T-cell (primary cell): ENCODE data around the gene MBOAT7. TPM values are rescaled to one million over a fixed set of nuclear protein-coding genes. Genes with fewer than 3 reads are reported as not detected.

ENCODE experiments used
- ATAC-seq, 4 experiments: fragments of 200-7000 bp in 3 of 4; fragments of 150-1000 bp in 1 of 4; cut with Tn5 transposase; replicated peaks in 1 of 4; 1 replicate in 3 of 4; 2 replicates in 1 of 4; pipeline ENCODE4 v1.10.0; 2021; ENCODE audit warnings: moderate library complexity in 3 of 4, mild to moderate bottlenecking in 2 of 4, moderate number of reproducible peaks in 1 of 4
- CTCF ChIA-PET, 2 donors: fragments of 300-600 bp; sonication (Branson Sonifier 250); formaldehyde crosslinking; loops; one replicate each; lab custom pipeline; 2022; ENCODE audit warnings: antibody characterized with exemption in 2 of 2; lab: Charles Lee
- POLR2A ChIA-PET, 2 donors: fragments of 300-600 bp; sonication (Branson Sonifier 250); formaldehyde crosslinking; loops; one replicate each; lab custom pipeline; 2022; ENCODE audit warnings: antibody characterized with exemption in 2 of 2; lab: Charles Lee
- DNase-seq, 35 experiments: peaks; one replicate each; pipeline versions ENCODE4 v3.0.0 to v3.0.0-alpha.2; 2013 to 2023
- H3K27ac ChIP-seq: one replicate; pipeline ENCODE4 v1.5.1; 2013; ENCODE audit warnings: low read length
- H3K27me3 ChIP-seq, 2 experiments: replicated peaks in 1 of 2; 1 replicate in 1 of 2; 2 replicates in 1 of 2; pipeline versions ENCODE4 v1.6.1 to v1.7.0; 2013; ENCODE audit warnings: low read length in 1 of 2, mixed read lengths in 1 of 2; ENCODE audit not compliant: control insufficient read depth in 2 of 2, insufficient read depth in 2 of 2; ENCODE audit errors: extremely low read depth in 1 of 2
- H3K36me3 ChIP-seq, 2 donors: 1 replicate in 1 of 2; 2 replicates in 1 of 2; pipeline versions ENCODE4 v1.6.1 to v1.7.0; 2013; ENCODE audit warnings: low read length in 1 of 2; ENCODE audit not compliant: control insufficient read depth in 2 of 2, insufficient read depth in 1 of 2; ENCODE audit errors: extremely low read depth in 1 of 2
- H3K4me1 ChIP-seq, 2 experiments: 1 replicate in 1 of 2; 2 replicates in 1 of 2; pipeline versions ENCODE4 v1.6.1 to v1.7.0; 2013; ENCODE audit warnings: low read length in 2 of 2, mixed read lengths in 1 of 2; ENCODE audit not compliant: insufficient read depth in 2 of 2, control insufficient read depth in 1 of 2; ENCODE audit errors: extremely low read depth in 1 of 2
- H3K4me3 ChIP-seq, 2 donors: 1 replicate in 1 of 2; 2 replicates in 1 of 2; pipeline versions ENCODE4 v1.5.1 to v1.7.0; 2013; ENCODE audit warnings: mild to moderate bottlenecking in 2 of 2, low read length in 1 of 2, moderate library complexity in 1 of 2; ENCODE audit not compliant: control insufficient read depth in 1 of 2; ENCODE audit errors: extremely low read depth in 1 of 2
- H3K9me3 ChIP-seq: 2 replicates; pipeline ENCODE4 v1.7.0; 2013
- H3K27ac Mint-ChIP-seq, 2 donors: one replicate each; pipeline ENCODE4 v1.8.0; 2020 to 2021; ENCODE audit warnings: mild to moderate bottlenecking in 2 of 2, mixed read lengths in 2 of 2
- H3K27me3 Mint-ChIP-seq, 2 donors: one replicate each; pipeline ENCODE4 v1.8.0; 2021 to 2022; ENCODE audit warnings: mixed read lengths in 2 of 2
- H3K36me3 Mint-ChIP-seq: one replicate; pipeline ENCODE4 v1.8.0; 2021; ENCODE audit warnings: mixed read lengths
- H3K4me1 Mint-ChIP-seq, 3 donors: one replicate each; pipeline ENCODE4 v1.8.0; 2020 to 2022; ENCODE audit warnings: mixed read lengths in 3 of 3, mild to moderate bottlenecking in 1 of 3
- H3K4me3 Mint-ChIP-seq, 3 donors: one replicate each; pipeline ENCODE4 v1.8.0; 2020 to 2022; ENCODE audit warnings: mild to moderate bottlenecking in 3 of 3, mixed read lengths in 3 of 3, moderate library complexity in 3 of 3
- H3K9me3 Mint-ChIP-seq, 3 donors: one replicate each; pipeline ENCODE4 v1.8.0; 2020 to 2022; ENCODE audit warnings: mixed read lengths in 3 of 3
- WGBS: methylation state at CpG from one replicate; pipeline ENCODE4 v1.1.5; 2013; ENCODE audit warnings: missing lambda C conversion rate; ENCODE audit not compliant: insufficient coverage; 5-methylcytosine and 5-hydroxymethylcytosine counted together
- total RNA-seq, 35 experiments: library from RNA in 6 of 35; stranded (reverse) in 6 of 35; fragments of 120-200 nt in 1 of 35; gene quantifications; one replicate each; pipeline versions ENCODE4 v1.2.1 to v1.2.4 and lab custom pipeline; 2013 to 2026

Gene MBOAT7
- total RNA-seq, 5 donors from 2014 or later (not counting 1 experiment from before 2014, with no cell fraction given), result 24.0 to 44.8 (median 38.9) TPM

GRCh38 chr19:54128441-54128725 lies 61.0 kb downstream of the MBOAT7 start:
- Mint-ChIP-seq H3K9me3 (no peaks in the 10 kb centered on the region), H3K27ac (no peak overlapping the region), H3K27me3 (no peaks in the 10 kb centered on the region), H3K4me3 (no peak overlapping the region), H3K4me1 (no peaks in the 10 kb centered on the region), H3K36me3 (peaks cover 27% of the 10 kb centered on the region)
- ChIA-PET POLR2A (no interaction called here), CTCF (no interaction called here)
- 95% methylated on average over 17 of the region's 20 CpGs for WGBS
- Histone ChIP-seq H3K4me3 (no peak overlapping the region), H3K9me3 (no peaks in the 10 kb centered on the region), H3K4me1 (peaks cover 0 to 1% of the 10 kb centered on the region in 2 experiments), H3K27me3 (no peaks in the 10 kb centered on the region), H3K27ac (no peak overlapping the region), H3K36me3 (peaks cover 35 to 72% of the 10 kb centered on the region in 2 donors)
- no peak for ATAC-seq
- no peak for DNase-seq

DNA sequence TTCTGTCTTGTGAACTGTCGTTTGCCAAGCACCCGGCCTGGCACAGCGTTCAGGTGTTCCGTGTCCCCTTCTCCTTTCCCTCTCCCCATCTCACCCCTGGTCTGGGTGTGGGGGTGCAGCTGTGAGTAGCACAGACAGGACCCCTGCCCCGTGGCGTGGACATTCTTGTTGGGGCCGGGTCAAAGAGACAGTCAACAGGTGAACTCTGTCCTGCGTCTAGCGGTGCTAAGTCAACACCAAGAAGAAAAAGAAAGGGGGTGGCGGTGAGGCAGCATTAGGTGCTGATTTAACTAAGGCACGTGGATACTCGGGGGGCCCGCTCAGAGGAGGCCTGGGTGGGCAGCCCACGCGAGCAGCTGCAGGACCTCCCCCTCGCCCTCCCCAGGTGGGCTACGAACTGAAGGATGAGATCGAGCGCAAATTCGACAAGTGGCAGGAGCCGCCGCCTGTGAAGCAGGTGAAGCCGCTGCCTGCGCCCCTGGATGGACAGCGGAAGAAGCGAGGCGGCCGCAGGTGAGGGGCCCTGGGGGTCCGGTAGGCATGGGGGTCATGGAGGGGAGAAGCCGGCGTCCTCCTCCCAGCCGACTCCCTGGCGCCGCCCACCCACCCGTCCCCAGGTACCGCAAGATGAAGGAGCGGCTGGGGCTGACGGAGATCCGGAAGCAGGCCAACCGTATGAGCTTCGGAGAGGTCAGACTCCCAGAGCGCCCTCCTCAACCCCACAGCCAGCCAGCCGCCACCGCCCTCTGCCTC lies 61.5 kb downstream of the MBOAT7 start:
- no peaks in the 10 kb centered on the region for H3K4me1 ChIP-seq
- POLR2A ChIA-PET, result no interaction called here
- Mint-ChIP-seq H3K4me3 (no peak overlapping the region), H3K4me1 (no peaks in the 10 kb centered on the region), H3K36me3 (peaks cover 32% of the 10 kb centered on the region), H3K9me3 (no peaks in the 10 kb centered on the region), H3K27me3 (no peaks in the 10 kb centered on the region), H3K27ac (no peak overlapping the region)
- 96% methylated on average over 37 of the region's 44 CpGs for WGBS
- CTCF ChIA-PET, result no interaction called here
- DNase-seq (no peak), ATAC-seq (no peak)
- H3K27ac ChIP-seq, result no peak overlapping the region
- no peaks in the 10 kb centered on the region for H3K9me3 ChIP-seq
- peaks cover 36 to 77% of the 10 kb centered on the region in 2 donors for H3K36me3 ChIP-seq
- H3K4me3 ChIP-seq, result no peak overlapping the region
- H3K27me3 ChIP-seq, result no peaks in the 10 kb centered on the region

GRCh38 chr19:54125713-54126112 lies 63.7 kb downstream of the MBOAT7 start:
- Mint-ChIP-seq H3K4me3 (no peak overlapping the region), H3K9me3 (no peaks in the 10 kb centered on the region), H3K36me3 (peaks cover 46% of the 10 kb centered on the region), H3K4me1 (no peaks in the 10 kb centered on the region), H3K27ac (no peak overlapping the region), H3K27me3 (no peaks in the 10 kb centered on the region)
- ATAC-seq, result no peak
- Histone ChIP-seq H3K27me3 (no peaks in the 10 kb centered on the region), H3K4me1 (no peaks in the 10 kb centered on the region), H3K9me3 (no peaks in the 10 kb centered on the region), H3K36me3 (peaks cover 36 to 88% of the 10 kb centered on the region in 2 donors), H3K27ac (no peak overlapping the region), H3K4me3 (no peak overlapping the region)
- no peak for DNase-seq
- CTCF ChIA-PET, result no interaction called here
- POLR2A ChIA-PET, result no interaction called here
- WGBS, result 92% methylated on average over 6 of the region's 9 CpGs

DNA sequence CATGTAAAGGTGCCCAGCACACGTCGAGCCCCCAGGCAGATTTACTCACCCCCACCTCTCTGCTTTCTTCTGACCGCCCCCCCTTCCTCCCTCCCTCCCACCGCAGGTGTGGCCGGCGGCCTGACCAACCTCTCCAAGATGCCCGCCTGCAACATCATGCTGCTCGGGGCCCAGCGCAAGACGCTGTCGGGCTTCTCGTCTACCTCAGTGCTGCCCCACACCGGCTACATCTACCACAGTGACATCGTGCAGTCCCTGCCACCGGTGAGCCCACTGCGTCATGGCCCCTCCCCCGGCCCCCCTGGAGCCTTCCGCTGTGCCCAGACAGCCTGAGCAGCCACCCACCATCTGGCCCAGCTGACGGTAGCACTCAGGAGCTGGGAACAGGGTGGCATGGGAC lies 65.0 kb downstream of the MBOAT7 start:
- no peaks in the 10 kb centered on the region for H3K27me3 Mint-ChIP-seq
- Histone ChIP-seq H3K4me1 (no peaks in the 10 kb centered on the region), H3K4me3 (no peak overlapping the region), H3K9me3 (no peaks in the 10 kb centered on the region), H3K27ac (no peak overlapping the region), H3K36me3 (peaks cover 34 to 93% of the 10 kb centered on the region in 2 donors), H3K27me3 (no peaks in the 10 kb centered on the region)
- ATAC-seq, result no peak
- H3K27ac Mint-ChIP-seq, result no peak overlapping the region
- ChIA-PET CTCF (no interaction called here), POLR2A (interaction anchor here in 1 of 2 donors (1.1 kb wide), 1 partner anchor 13 kb away, joined by 9 read pairs; the partner anchor contains the start of gene CNOT3)
- H3K9me3 Mint-ChIP-seq, result no peaks in the 10 kb centered on the region
- H3K36me3 Mint-ChIP-seq, result peaks cover 52% of the 10 kb centered on the region
- no peak for DNase-seq
- WGBS, result 98% methylated on average over 19 of the region's 19 CpGs
- H3K4me3 Mint-ChIP-seq, result no peak overlapping the region
- H3K4me1 Mint-ChIP-seq, result no peaks in the 10 kb centered on the region

DNA sequence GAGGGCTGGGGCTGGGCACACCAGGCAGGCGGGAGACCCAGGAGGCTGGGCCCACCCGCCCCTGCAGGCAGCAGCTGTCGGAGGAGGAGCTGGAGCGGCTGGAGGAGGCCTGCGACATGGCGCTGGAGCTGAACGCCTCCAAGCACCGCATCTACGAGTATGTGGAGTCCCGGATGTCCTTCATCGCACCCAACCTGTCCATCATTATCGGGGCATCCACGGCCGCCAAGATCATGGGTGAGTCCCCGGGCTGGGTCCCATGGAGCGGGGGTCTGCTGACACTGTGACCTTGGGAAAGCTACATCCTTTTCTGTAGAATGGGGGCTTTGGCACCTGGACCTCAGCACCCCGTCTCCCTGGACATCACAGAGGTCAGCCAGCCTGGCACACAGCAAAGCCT lies 65.7 kb downstream of the MBOAT7 start:
- Histone ChIP-seq H3K36me3 (peaks cover 27 to 93% of the 10 kb centered on the region in 2 donors), H3K27ac (no peak overlapping the region), H3K9me3 (no peaks in the 10 kb centered on the region), H3K4me1 (no peaks in the 10 kb centered on the region), H3K27me3 (no peaks in the 10 kb centered on the region), H3K4me3 (no peak overlapping the region)
- Mint-ChIP-seq H3K4me1 (no peaks in the 10 kb centered on the region), H3K9me3 (no peaks in the 10 kb centered on the region), H3K36me3 (peaks cover 51% of the 10 kb centered on the region), H3K4me3 (no peak overlapping the region), H3K27ac (no peak overlapping the region), H3K27me3 (no peaks in the 10 kb centered on the region)
- ATAC-seq (no peak), DNase-seq (no peak)
- POLR2A ChIA-PET, result no interaction called here
- WGBS, result 94% methylated on average over 15 of the region's 17 CpGs
- CTCF ChIA-PET, result no interaction called here

Other genes with a start within 250 kb of the MBOAT7 start
- gene CACNG8, start 226.6 kb downstream of the MBOAT7 start, total RNA-seq, result under 1 TPM in 1 of 5 donors, not detected in 4; 0.03 TPM
- gene CACNG6, start 197.9 kb downstream of the MBOAT7 start, total RNA-seq, result not detected
- not detected for gene VSTM1, start 125.7 kb downstream of the MBOAT7 start, total RNA-seq
- not detected for gene TARM1, start 108.2 kb downstream of the MBOAT7 start, total RNA-seq
- gene OSCAR, start 88.8 kb downstream of the MBOAT7 start, total RNA-seq, result under 1 TPM; 0.32 to 0.76 (median 0.58) TPM
- 100 to 1,000 TPM in 3 of 5 donors, 10 to 100 TPM in 2; 77.4 to 137 (median 123) TPM for gene NDUFA3, start 86.7 kb downstream of the MBOAT7 start, total RNA-seq
- 10 to 100 TPM; 12.0 to 27.0 (median 20.7) TPM for gene TFPT, start 73.9 kb downstream of the MBOAT7 start, total RNA-seq
- 10 to 100 TPM; 56.3 to 75.3 (median 69.8) TPM for gene PRPF31, start 73.8 kb downstream of the MBOAT7 start, total RNA-seq
- gene CNOT3, start 51.8 kb downstream of the MBOAT7 start, total RNA-seq, result 10 to 100 TPM; 45.9 to 83.1 (median 77.0) TPM
- 10 to 100 TPM in 4 of 5 donors, 1 to 10 TPM in 1; 8.4 to 21.5 (median 19.2) TPM for gene LENG1, start 29.9 kb downstream of the MBOAT7 start, total RNA-seq
- 1 to 10 TPM in 4 of 5 donors, under 1 TPM in 1; 0.78 to 2.6 (median 1.4) TPM for gene TMC4, start 16.4 kb downstream of the MBOAT7 start, total RNA-seq
- gene TSEN34, start 1.7 kb upstream of the MBOAT7 start, total RNA-seq, result 10 to 100 TPM in 4 of 5 donors, 1 to 10 TPM in 1; 9.5 to 28.5 (median 23.5) TPM
- gene RPS9, start 11.3 kb upstream of the MBOAT7 start, total RNA-seq, result 1,000 to 10,000 TPM; 1,706 to 1,922 (median 1,806) TPM
- 1 to 10 TPM in 3 of 5 donors, under 1 TPM in 2; 0.72 to 2.8 (median 1.1) TPM for gene LILRB3, start 33.4 kb upstream of the MBOAT7 start, total RNA-seq
- under 1 TPM in 3 of 5 donors, not detected in 2; 0.13 to 0.58 (median 0.43) TPM for gene LILRA6, start 53.2 kb upstream of the MBOAT7 start, total RNA-seq
- gene LILRB5, start 67.7 kb upstream of the MBOAT7 start, total RNA-seq, result under 1 TPM in 1 of 5 donors, not detected in 4; 0.13 TPM
- gene LILRB2, start 91.5 kb upstream of the MBOAT7 start, total RNA-seq, result under 1 TPM in 2 of 5 donors, not detected in 3; 0.46 to 0.53 TPM
- gene LILRA5, start 123.6 kb upstream of the MBOAT7 start, total RNA-seq, result not detected
- gene LILRA4, start 149.6 kb upstream of the MBOAT7 start, total RNA-seq, result under 1 TPM in 1 of 5 donors, not detected in 4; 0.58 TPM
- gene LAIR1, start 175.4 kb upstream of the MBOAT7 start, total RNA-seq, result 10 to 100 TPM; 40.2 to 66.0 (median 59.7) TPM
- under 1 TPM in 2 of 5 donors, not detected in 3; 0.26 to 0.41 TPM for gene TTYH1, start 225.9 kb upstream of the MBOAT7 start, total RNA-seq